ENCODE measurements around the gene VAMP1. TPM values are rescaled to one million over a fixed set of nuclear protein-coding genes. Genes with fewer than 3 reads are reported as not detected.

The VAMP1 gene
- total RNA-seq, 1 experiment from 2014 or later = 11.2 TPM

DNA sequence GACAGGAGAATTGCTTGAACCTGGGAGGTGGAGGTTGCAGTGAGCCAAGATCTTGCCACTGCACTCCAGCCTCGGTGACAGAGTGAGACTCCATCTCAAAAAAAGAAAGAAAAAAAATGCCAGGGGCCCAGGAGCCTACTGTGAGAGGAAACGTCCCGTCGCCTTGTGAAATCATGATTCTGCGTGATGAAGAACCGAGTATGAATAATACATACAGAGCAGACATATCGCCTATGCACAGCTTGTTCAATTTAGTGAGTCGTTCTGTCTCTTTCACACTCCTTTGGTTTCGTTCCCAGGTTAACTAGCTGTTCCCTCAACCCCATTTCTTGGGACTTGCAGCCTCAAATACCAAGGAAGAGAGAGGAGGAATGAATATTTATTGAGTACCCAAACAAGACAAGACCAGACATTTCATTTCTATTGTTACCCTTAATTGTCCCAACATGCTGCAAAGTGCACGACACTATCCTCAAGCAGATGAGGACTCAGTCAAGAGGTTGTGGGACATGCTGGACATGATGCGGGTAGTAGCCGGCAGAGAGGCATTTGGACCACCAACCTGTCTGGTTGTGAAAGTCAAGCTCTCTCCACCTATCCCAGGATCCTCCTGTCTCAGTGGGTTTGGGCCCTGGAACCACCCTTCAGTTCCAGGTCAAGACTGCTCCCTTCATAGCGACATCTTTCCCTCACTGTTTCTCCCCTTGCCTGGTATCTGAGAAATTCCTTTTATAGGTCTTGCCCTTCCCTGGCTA lies 34.3 kb downstream of the VAMP1 start:
- ChIA-PET CTCF (no interaction called here), POLR2A (interaction anchor here (0.6 kb wide), 1 partner anchor 237 kb away, joined by 3 read pairs; no protein-coding TSS in a partner anchor)
- Histone ChIP-seq H3K9me3 (ENCODE audit: control insufficient read depth, insufficient read depth, low read depth, low read length) (no peaks in the 10 kb centered on the region), H3K27ac (ENCODE audit: low read length) (no peak overlapping the region), H3K36me3 (ENCODE audit: control insufficient read depth, insufficient read depth, low read length) (no peaks in the 10 kb centered on the region), H3K4me1 (ENCODE audit: control insufficient read depth, insufficient read depth, low read length) (peaks cover 2% of the 10 kb centered on the region; the same call in 1 of the 2 replicates), H3K4me3 (ENCODE audit: low read depth in 2 of 2, low read length in 2 of 2) (no peak overlapping the region), H3K27me3 (ENCODE audit: control insufficient read depth, insufficient read depth, low read length) (no peaks in the 10 kb centered on the region)
- ATAC-seq (no peak), DNase-seq (ENCODE audit: low read depth, low spot score) (no peak)
- no TSS peak for BruUV-seq (replicated peaks)
- intact Hi-C loops (cut with micrococcal nuclease; ENCODE audit: unreplicated experiment) (no loop called here), in situ Hi-C loops (cut with HindIII; ENCODE audit: low pct_unique_long_range_greater_than_20kb, low sequenced_read_pairs) (no loop called here)
- TF ChIP-seq CTCF (IDR thresholded peaks at IDR 0.05) = no peak
- TF ChIP-seq SIN3A (IDR thresholded peaks at IDR 0.05; ENCODE audit: borderline replicate concordance, insufficient read depth, low read depth, low read length) = no peak
- TF ChIP-seq POLR2AphosphoS5 (IDR thresholded peaks at IDR 0.05; ENCODE audit: low read depth, low read length) = no peak
- no peak for TF ChIP-seq REST (IDR thresholded peaks at IDR 0.05; ENCODE audit: insufficient read depth in 1 of 2, low read depth in 2 of 2, low read length in 1 of 2)
- no peak for TF ChIP-seq TCF7L2 (IDR thresholded peaks at IDR 0.05; ENCODE audit: low read depth, low read length)

GRCh38 chr12:6434205-6435140 lies 36.0 kb downstream of the VAMP1 start:
- no TSS peak for BruUV-seq (replicated peaks)
- CTCF ChIA-PET = interaction anchor here (0.6 kb wide), 1 partner anchor 19 kb away, joined by 3 read pairs; no protein-coding TSS in a partner anchor
- no peak for ATAC-seq
- H3K9me3 ChIP-seq (ENCODE audit: control insufficient read depth, insufficient read depth, low read depth, low read length) = no peaks in the 10 kb centered on the region
- in situ Hi-C loops (cut with HindIII; ENCODE audit: low pct_unique_long_range_greater_than_20kb, low sequenced_read_pairs) (no loop called here), intact Hi-C loops (cut with micrococcal nuclease; ENCODE audit: unreplicated experiment) (no loop called here)
- no peak for DNase-seq (ENCODE audit: low read depth, low spot score)
- TF ChIP-seq TCF7L2 (IDR thresholded peaks at IDR 0.05; ENCODE audit: low read depth, low read length) (no peak), CTCF (IDR thresholded peaks at IDR 0.05) (no peak), POLR2AphosphoS5 (IDR thresholded peaks at IDR 0.05; ENCODE audit: low read depth, low read length) (no peak), REST (IDR thresholded peaks at IDR 0.05; ENCODE audit: insufficient read depth in 1 of 2, low read depth in 2 of 2, low read length in 1 of 2) (no peak), SIN3A (IDR thresholded peaks at IDR 0.05; ENCODE audit: borderline replicate concordance, insufficient read depth, low read depth, low read length) (no peak)
- H3K4me1 ChIP-seq (ENCODE audit: control insufficient read depth, insufficient read depth, low read length) = peaks cover 9% of the 10 kb centered on the region
- H3K36me3 ChIP-seq (ENCODE audit: control insufficient read depth, insufficient read depth, low read length) = no peaks in the 10 kb centered on the region
- H3K27me3 ChIP-seq (ENCODE audit: control insufficient read depth, insufficient read depth, low read length) = no peaks in the 10 kb centered on the region
- POLR2A ChIA-PET = interaction anchor here (0.5 kb wide), 1 partner anchor 22 kb away, joined by 7 read pairs; no protein-coding TSS in a partner anchor
- no peak overlapping the region for H3K27ac ChIP-seq (ENCODE audit: low read length)
- no peak overlapping the region for H3K4me3 ChIP-seq (ENCODE audit: low read depth in 2 of 2, low read length in 2 of 2)

Measured in Panc1 (cell line).